GM06990 (cell line): ENCODE measurements around the gene IPO9.

Experiments
- DNase-seq: peaks from one replicate; pipeline ENCODE4 v3.0.0-alpha.2; 2011; ENCODE audit not compliant: insufficient read length; ENCODE audit errors: extremely low read depth
- H3K27me3 ChIP-seq: replicated peaks from 2 replicates; pipeline ENCODE4 v1.6.0; 2011; ENCODE audit warnings: low read length; ENCODE audit not compliant: control insufficient read depth, insufficient read depth
- H3K36me3 ChIP-seq: 2 replicates; pipeline ENCODE4 v1.5.1; 2011; ENCODE audit warnings: low read length; ENCODE audit not compliant: control insufficient read depth, insufficient read depth
- H3K4me3 ChIP-seq: replicated peaks from 2 replicates; pipeline ENCODE4 v1.5.1; 2011; ENCODE audit warnings: low read depth, mild to moderate bottlenecking, control low read depth, low read length
- TF ChIP-seq, protein P1 (sequence below): IDR thresholded peaks from 2 replicates; pipeline ENCODE4 v1.5.1; 2011; ENCODE audit warnings: low read length, control low read depth, mild to moderate bottlenecking, inconsistent platforms; ENCODE audit not compliant: insufficient read depth, poor library complexity, severe bottlenecking

The IPO9 gene

DNA sequence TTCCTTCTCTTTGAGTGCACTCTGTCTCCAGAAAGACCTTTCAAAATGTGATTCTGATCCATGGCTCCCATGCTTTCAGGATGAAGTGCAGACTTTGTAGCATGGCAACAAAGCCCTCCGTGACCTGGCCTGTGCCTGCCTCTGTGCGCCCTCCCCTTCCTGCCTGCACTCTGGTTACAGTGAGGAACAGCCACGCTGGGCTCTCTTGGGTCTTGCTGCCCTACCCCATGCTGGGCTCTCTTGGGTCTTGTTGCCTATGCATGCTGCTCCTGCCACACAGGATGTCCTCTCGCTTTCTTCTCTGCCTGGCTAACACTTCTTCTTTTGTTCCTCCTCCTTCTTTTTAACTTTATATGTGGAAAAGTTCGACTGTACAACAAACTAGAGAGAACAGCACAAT is 89.4 kb downstream of the IPO9 start:
- Histone ChIP-seq H3K36me3 (no peaks in the 10 kb centered on the region), H3K27me3 (peaks cover 2% of the 10 kb centered on the region; the same call in 1 of the 2 replicates), H3K4me3 (no peak overlapping the region)
- DNase-seq: no peak
- TF ChIP-seq, protein P1, sequence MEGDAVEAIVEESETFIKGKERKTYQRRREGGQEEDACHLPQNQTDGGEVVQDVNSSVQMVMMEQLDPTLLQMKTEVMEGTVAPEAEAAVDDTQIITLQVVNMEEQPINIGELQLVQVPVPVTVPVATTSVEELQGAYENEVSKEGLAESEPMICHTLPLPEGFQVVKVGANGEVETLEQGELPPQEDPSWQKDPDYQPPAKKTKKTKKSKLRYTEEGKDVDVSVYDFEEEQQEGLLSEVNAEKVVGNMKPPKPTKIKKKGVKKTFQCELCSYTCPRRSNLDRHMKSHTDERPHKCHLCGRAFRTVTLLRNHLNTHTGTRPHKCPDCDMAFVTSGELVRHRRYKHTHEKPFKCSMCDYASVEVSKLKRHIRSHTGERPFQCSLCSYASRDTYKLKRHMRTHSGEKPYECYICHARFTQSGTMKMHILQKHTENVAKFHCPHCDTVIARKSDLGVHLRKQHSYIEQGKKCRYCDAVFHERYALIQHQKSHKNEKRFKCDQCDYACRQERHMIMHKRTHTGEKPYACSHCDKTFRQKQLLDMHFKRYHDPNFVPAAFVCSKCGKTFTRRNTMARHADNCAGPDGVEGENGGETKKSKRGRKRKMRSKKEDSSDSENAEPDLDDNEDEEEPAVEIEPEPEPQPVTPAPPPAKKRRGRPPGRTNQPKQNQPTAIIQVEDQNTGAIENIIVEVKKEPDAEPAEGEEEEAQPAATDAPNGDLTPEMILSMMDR: no peak

- Histone ChIP-seq H3K4me3 (no peak overlapping the region), H3K27me3 (no peaks in the 10 kb centered on the region), H3K36me3 (no peaks in the 10 kb centered on the region)
- DNase-seq: no peak
- TF ChIP-seq, protein P1: no peak
Observed at GRCh38 chr1:201921952-201922558, 93.1 kb downstream of the IPO9 start.

- Histone ChIP-seq H3K4me3 (no peak overlapping the region), H3K27me3 (no peaks in the 10 kb centered on the region), H3K36me3 (no peaks in the 10 kb centered on the region)
- TF ChIP-seq, protein P1: no peak
- no peak for DNase-seq
Observed at GRCh38 chr1:201925301-201925567, 96.3 kb downstream of the IPO9 start.

DNA sequence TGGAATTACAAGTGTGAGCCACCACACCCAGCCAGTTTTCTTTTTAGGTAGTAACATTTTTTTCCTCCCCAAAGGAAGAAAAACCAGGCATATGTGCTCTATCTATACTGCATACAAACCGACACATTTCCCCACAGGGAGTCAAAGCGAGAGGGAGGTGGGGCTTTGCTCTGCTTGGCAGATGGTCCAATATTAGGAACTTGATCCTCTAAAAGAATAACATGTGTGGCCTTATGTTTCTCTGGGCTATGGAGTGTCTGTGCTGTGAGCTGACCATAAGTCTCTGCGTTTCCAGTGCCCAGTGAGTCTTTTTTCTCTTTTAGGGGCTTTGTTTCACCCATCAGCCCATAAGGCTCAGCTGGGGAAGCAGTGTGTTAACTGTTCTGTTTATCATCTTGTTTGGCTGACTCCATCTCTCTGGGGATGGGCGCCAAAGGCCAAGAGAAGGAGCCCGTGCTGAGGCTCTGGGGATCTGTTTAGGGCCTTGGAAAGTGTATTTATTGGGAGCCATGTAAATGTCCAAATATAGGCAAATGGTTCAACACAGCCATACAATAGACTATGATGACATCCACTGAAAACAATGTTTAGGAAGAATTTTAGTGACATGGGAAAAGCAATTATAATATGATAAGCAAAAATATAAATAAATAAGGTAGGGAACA is 97.2 kb downstream of the IPO9 start:
- Histone ChIP-seq H3K27me3 (no peaks in the 10 kb centered on the region), H3K36me3 (no peaks in the 10 kb centered on the region), H3K4me3 (no peak overlapping the region)
- no peak for DNase-seq
- TF ChIP-seq, protein P1: no peak

DNA sequence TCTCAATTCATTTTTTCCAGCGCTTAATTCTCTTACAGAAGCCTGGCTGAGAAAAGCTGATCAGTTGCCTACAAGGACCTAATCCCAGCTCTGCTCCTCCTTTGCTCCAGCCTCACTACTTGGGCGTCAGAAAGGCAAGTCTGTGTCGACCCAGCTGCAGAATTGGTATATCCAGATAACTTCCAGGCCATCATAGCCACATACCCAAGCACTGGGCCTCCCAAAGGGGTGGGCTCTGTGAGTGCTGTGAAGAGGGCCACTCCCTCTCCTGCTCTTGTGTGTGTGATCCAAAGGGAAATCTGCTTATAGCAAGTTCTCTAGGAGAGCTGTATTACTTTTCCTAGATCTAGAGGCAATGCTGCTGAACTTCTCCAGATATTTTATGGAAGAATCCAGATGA is 99.3 kb downstream of the IPO9 start:
- H3K27me3 ChIP-seq: no peaks in the 10 kb centered on the region
- H3K4me3 ChIP-seq: no peak overlapping the region
- TF ChIP-seq, protein P1: no peak
- DNase-seq: no peak
- no peaks in the 10 kb centered on the region for H3K36me3 ChIP-seq

GRCh38 chr1:201930137-201930536 is 101.2 kb downstream of the IPO9 start:
- DNase-seq: no peak
- TF ChIP-seq, protein P1: no peak
- no peaks in the 10 kb centered on the region; the same call in 1 of the 2 replicates for H3K27me3 ChIP-seq

More at GRCh38 chr1:201930137-201930536, 101.2 kb downstream of the IPO9 start:
- H3K36me3 ChIP-seq: no peaks in the 10 kb centered on the region
- H3K4me3 ChIP-seq: no peak overlapping the region
